RWPE2 (cell line): ENCODE data around the gene CRB2.

Source experiments
- ATAC-seq: fragments of 200-7000 bp; cut with Tn5 transposase; 3 replicates; pipeline ENCODE4 v1.9.1; 2021; ENCODE audit warnings: low read depth
- DNase-seq: peaks from one replicate; pipeline ENCODE4 v3.0.0-alpha.2; 2020; ENCODE audit warnings: low spot score
- H3K27ac ChIP-seq: fragments of 450-650 bp; 2 replicates; pipeline ENCODE4 v1.5.1; 2017; ENCODE audit warnings: mild to moderate bottlenecking; ENCODE audit not compliant: poor library complexity, severe bottlenecking
- H3K27me3 ChIP-seq: fragments of 250-450 bp; sonication (Bioruptor Pico); 2 replicates; pipeline ENCODE4 v1.5.1; 2021; ENCODE audit warnings: mild to moderate bottlenecking, moderate library complexity; ENCODE audit not compliant: insufficient read depth, poor library complexity, severe bottlenecking
- H3K36me3 ChIP-seq: fragments of 250-450 bp; sonication (Bioruptor Pico); 2 replicates; pipeline ENCODE4 v1.5.1; 2020; ENCODE audit warnings: low read depth, mild to moderate bottlenecking, moderate library complexity
- H3K4me1 ChIP-seq: fragments of 250-450 bp; sonication (Bioruptor Pico); 2 replicates; pipeline ENCODE4 v1.5.1; 2021; ENCODE audit warnings: mild to moderate bottlenecking, moderate library complexity; ENCODE audit not compliant: insufficient read depth, poor library complexity, severe bottlenecking
- H3K4me3 ChIP-seq: fragments of 250-450 bp; sonication (Bioruptor Pico); 2 replicates; pipeline ENCODE4 v1.5.1; 2021; ENCODE audit warnings: mild to moderate bottlenecking, moderate library complexity; ENCODE audit not compliant: severe bottlenecking
- H3K9me3 ChIP-seq: fragments of 250-450 bp; sonication (Bioruptor Pico); 2 replicates; pipeline ENCODE4 v1.5.1; 2021; ENCODE audit warnings: mild to moderate bottlenecking, moderate library complexity; ENCODE audit not compliant: severe bottlenecking
- TF ChIP-seq, protein P1 (sequence below): fragments of 450-650 bp; IDR thresholded peaks from one replicate; pipeline ENCODE4 v1.5.1; 2017; ENCODE audit warnings: mild to moderate bottlenecking, moderate library complexity; ENCODE audit not compliant: poor library complexity, severe bottlenecking

CRB2 gene

DNA sequence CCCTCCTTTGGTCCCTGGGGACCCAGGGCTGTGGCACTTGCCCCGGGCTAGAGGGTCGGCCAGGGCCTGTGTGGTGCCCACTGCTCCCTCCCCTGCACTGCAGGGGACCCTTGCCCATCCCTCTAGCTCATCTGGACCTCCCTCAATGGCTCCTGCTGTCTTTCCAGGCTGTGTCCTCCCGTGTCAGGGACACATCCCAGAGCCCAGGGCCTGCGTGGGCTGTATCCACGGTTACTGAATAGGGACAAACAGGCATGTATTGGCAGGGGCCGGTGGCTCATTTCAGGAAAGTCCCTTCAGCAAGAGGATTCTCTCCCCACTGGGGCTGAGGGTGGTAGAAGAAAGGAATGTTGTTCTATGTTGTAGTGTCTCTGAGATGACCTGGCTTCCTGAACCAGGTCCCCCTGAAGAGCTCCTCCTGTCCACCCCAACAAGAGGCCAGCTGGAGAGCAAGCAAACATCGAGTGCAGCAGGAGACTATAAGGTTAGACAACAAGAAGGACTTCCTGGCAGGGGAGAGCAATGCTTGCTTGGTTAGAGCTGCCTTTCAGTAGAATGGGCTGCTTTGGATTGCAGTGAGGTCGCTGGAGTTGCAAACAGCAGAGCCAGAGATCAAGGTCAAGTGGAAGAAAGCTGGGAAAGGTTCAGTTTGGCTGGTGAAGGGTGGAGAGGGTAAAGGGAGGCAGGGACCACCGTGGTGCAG is 1.0 kb upstream of the CRB2 start:
- ATAC-seq (no peak), DNase-seq (no peak)
- no peaks in the 10 kb centered on the region for H3K36me3 ChIP-seq
- H3K27me3 ChIP-seq = no peaks in the 10 kb centered on the region
- TF ChIP-seq, protein P1, sequence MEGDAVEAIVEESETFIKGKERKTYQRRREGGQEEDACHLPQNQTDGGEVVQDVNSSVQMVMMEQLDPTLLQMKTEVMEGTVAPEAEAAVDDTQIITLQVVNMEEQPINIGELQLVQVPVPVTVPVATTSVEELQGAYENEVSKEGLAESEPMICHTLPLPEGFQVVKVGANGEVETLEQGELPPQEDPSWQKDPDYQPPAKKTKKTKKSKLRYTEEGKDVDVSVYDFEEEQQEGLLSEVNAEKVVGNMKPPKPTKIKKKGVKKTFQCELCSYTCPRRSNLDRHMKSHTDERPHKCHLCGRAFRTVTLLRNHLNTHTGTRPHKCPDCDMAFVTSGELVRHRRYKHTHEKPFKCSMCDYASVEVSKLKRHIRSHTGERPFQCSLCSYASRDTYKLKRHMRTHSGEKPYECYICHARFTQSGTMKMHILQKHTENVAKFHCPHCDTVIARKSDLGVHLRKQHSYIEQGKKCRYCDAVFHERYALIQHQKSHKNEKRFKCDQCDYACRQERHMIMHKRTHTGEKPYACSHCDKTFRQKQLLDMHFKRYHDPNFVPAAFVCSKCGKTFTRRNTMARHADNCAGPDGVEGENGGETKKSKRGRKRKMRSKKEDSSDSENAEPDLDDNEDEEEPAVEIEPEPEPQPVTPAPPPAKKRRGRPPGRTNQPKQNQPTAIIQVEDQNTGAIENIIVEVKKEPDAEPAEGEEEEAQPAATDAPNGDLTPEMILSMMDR = no peak
- H3K9me3 ChIP-seq = no peaks in the 10 kb centered on the region
- no peaks in the 10 kb centered on the region for H3K4me1 ChIP-seq
- H3K27ac ChIP-seq = no peak overlapping the region
- no peak overlapping the region for H3K4me3 ChIP-seq

DNA sequence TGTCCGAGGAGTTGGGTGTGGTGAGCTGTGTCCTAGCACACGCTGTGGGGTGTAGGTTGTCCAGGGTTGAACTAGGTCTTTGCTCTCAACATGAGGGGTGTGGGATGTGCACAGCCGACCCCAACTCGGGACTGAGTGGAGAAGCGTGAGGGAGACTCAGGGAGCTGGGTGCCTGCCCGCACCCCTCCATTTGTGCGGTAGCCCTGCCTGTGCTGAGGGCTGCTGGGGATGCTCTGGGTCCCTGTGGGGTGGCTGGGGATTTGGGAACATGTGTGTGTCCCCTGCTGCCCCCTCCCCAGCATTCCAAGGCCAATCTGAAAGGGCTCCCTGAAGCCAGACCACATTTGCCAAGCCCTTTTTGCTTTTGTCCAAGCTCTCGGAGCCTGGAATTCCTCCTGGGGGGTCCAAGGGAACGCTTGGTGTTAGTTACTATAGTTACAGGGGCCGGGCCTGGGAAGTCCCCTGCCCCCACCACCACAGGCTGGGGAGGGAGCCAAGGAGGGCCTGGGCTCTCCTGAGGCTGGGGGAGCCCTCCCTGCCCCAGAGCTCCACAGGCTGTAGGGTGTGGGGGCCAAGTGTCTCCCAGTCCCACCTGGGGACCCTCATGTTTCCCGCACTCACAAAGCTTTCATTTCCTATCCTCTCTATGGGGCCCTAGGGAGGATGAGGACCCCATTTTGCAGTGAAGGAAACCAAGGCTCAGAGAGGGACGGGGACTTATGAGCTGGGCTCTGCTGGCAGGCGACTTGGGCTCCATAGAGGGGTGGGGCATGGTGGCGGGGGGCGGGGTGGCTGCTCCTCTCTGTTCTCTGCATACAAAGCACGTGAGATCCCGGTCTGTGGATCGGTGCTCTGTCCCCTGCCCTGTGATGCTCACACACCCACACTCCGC is 1.1 kb downstream of the CRB2 start:
- no peaks in the 10 kb centered on the region for H3K4me1 ChIP-seq
- H3K27ac ChIP-seq = no peak overlapping the region

DNA sequence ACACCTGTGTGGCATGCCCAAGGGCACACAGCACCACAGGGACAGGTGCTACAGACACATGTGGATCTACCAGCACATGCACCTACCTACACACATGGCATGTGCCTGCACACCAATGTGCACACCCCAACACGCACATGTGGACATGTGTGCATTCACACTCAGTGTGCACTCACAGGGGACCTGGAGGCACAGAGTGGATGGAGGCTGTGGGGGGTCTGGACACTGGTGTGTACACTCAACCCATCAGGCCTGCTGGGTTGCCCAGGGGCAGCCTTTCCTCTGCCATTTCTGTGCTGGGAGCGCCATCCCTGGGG is 1.7 kb downstream of the CRB2 start:
- TF ChIP-seq, protein P1 = no peak
- DNase-seq (no peak), ATAC-seq (no peak)
- Histone ChIP-seq H3K4me3 (no peak overlapping the region), H3K27me3 (no peaks in the 10 kb centered on the region), H3K9me3 (no peaks in the 10 kb centered on the region), H3K27ac (no peak overlapping the region), H3K4me1 (no peaks in the 10 kb centered on the region), H3K36me3 (no peaks in the 10 kb centered on the region)

More for the DNA sequence above, 1.1 kb downstream of the CRB2 start:
- DNase-seq = no peak
- Histone ChIP-seq H3K27me3 (no peaks in the 10 kb centered on the region), H3K4me3 (no peak overlapping the region), H3K36me3 (no peaks in the 10 kb centered on the region), H3K9me3 (no peaks in the 10 kb centered on the region)
- ATAC-seq = no peak
- TF ChIP-seq, protein P1 = no peak

DNA sequence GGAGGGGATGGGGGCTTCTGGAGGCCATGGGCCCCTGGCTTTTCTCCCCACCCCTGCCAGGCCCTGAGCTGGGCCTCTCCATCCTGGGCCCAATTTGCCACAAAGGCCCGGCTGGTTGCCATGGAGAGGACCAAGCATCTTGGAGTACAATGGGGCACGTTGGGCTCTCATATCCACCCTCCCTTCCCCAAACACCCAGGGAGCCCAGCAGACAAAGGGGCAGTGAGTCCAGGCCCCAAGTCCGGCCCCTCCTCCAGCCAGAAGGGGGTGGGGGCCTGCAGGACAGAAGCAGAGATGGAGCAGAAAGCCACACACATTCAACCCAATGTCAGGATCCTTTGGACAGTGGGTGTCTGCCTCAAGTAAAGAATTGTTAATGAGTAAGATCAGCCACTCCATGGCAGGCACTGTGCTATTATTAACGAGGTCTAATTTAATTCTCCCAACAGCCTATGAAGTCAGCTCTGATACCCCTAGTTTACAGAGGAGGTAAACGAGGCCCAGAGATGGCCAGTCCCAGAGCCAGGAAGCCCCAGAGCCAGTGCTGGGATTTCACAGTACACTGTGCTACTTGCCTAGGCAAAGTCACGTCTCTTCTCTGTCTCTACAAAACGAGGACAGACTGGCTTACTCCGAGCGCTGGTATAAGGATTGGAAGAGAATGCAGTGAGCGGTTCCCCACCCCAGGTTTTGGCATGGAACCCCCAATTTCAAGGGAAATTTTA is 2.3 kb downstream of the CRB2 start:
- no peak for DNase-seq
- H3K4me1 ChIP-seq = no peaks in the 10 kb centered on the region
- ATAC-seq = no peak
- TF ChIP-seq, protein P1 = no peak
- H3K27ac ChIP-seq = no peak overlapping the region
- no peaks in the 10 kb centered on the region for H3K9me3 ChIP-seq
- H3K27me3 ChIP-seq = no peaks in the 10 kb centered on the region
- no peak overlapping the region for H3K4me3 ChIP-seq
- H3K36me3 ChIP-seq = no peaks in the 10 kb centered on the region
